GM10266 (cell line): Measurements from ENCODE around the gene MTG1.
"Not testable (repeated sequence)": the region's sequence is repeated elsewhere in the genome, so short reads cannot be mapped to it uniquely, and the experiment has no call there.

Experiments
- DNase-seq: peaks from one replicate; pipeline ENCODE4 v3.0.0; 2012; ENCODE audit errors: extremely low spot score
- TF ChIP-seq, protein P1 (sequence below): IDR thresholded peaks from 2 replicates; pipeline ENCODE4 v1.5.1; 2012; ENCODE audit warnings: mild to moderate bottlenecking, low read depth; ENCODE audit not compliant: control insufficient read depth, insufficient read depth; ENCODE audit errors: missing control alignments

Gene MTG1

DNA sequence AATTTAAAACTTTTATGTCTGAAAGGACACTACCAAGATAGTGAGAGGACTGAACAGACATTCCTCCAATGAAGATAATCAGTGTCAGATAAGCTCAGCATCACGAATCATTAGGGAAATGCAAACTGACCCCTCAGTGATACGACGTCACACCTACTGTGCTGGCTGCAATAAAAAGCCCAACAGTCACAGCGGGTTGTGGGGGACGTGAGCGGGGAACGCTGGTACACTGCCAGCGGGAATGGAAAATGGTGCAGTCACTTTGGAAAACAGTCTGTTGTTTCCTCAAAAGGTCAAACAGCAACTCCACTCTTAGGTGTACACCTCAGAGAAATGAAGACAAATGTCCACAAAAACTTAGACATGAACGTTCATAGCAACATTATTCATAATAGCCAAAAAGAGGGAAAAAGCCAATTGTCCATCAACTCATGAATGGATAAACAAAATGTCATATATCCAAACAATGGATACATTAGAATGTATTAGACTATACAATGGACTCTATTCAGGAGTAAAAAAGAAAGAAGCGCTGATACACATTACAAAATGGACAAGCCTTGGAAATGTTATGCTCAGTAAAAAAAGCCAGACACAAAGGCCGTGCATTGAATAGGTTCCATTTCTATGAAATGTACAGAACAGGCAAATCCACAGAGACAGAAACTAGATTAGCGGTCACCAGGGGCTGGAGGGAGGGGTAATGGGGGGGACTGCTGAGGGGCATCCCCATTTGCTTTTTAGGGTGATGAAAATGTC is 18.4 kb upstream of the MTG1 start:
- DNase-seq: no peak
- TF ChIP-seq, protein P1, sequence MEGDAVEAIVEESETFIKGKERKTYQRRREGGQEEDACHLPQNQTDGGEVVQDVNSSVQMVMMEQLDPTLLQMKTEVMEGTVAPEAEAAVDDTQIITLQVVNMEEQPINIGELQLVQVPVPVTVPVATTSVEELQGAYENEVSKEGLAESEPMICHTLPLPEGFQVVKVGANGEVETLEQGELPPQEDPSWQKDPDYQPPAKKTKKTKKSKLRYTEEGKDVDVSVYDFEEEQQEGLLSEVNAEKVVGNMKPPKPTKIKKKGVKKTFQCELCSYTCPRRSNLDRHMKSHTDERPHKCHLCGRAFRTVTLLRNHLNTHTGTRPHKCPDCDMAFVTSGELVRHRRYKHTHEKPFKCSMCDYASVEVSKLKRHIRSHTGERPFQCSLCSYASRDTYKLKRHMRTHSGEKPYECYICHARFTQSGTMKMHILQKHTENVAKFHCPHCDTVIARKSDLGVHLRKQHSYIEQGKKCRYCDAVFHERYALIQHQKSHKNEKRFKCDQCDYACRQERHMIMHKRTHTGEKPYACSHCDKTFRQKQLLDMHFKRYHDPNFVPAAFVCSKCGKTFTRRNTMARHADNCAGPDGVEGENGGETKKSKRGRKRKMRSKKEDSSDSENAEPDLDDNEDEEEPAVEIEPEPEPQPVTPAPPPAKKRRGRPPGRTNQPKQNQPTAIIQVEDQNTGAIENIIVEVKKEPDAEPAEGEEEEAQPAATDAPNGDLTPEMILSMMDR: no peak

DNA sequence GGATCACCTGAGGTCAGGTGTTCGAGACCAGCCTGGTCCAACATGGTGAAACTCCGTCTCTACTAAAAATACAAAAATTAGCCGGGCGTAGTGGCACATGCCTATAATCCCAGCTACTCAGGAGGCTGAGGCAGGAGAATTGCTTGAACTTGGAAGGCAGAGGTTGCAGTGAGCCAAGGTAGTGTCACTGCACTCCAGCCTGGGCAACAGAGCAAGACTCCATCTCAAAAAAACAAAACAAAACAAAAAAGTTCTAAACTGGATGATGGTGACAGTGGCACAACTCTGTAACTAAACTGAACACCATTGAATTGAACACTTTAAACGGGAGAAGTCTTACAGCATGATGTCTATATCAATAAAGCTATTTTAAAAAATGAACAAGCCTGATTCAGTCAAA is 17.8 kb upstream of the MTG1 start:
- DNase-seq: not testable (repeated sequence)

DNA sequence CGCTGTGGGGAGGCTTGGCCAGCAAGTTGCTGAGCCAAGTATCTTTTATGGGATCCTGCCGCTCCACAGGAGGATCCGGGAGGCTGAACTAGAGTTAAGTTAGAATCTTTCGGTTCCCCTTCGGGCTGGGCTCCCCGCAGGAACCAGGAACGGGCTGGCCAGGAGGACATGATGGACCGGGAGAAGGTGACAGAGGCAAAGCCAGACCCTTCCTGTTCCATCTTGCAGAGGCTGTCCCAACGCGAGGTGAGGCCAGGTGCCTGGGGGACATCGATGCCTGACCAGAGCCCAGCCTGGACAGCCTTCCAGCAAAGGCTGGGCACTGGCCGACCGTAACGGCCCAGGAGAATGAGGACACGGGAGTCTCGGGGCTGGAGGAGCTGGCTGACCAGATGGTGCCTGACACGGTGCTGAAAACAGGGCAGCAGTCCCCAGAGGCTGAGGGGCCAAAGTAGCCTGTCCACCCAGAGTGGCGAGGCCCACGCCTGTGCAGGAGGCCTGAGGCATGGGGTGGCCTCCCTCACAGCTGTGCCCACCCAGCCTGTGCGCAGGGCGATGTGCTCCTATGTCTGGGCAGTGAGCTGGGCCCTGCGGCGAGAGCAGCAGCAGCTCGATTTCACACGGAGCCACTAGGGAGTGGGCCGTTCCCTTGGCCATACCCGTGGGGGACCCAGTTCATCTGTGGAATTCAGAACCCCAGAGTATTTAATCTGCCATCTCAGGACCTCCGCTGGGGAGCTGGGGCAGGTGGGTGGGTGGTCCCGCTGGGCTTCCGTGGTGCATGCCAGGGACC is 16.7 kb upstream of the MTG1 start:
- DNase-seq: no peak
- TF ChIP-seq, protein P1: no peak

DNA sequence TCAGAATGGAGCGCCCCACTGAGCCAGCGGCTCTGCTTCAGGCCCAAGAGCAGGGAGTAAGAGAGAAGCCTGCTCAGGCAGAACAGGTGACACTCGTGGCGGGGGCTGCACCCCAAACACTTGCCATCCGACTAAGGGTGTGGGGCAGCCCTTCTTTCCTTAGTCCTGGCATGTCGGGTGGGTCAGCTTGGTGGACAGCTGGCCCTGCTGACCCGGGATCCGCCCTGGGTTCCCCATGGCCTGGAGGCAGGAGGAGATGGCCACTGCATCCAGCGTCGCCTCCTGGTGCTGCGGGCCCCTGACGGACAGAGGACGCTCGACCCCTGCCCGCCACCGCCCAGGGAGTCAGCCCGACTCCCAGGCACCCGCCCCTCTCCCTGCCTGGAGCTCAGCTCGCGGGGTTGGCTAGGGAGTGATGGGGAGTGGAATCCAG is 16.1 kb upstream of the MTG1 start:
- TF ChIP-seq, protein P1: no peak
- DNase-seq: no peak

DNA sequence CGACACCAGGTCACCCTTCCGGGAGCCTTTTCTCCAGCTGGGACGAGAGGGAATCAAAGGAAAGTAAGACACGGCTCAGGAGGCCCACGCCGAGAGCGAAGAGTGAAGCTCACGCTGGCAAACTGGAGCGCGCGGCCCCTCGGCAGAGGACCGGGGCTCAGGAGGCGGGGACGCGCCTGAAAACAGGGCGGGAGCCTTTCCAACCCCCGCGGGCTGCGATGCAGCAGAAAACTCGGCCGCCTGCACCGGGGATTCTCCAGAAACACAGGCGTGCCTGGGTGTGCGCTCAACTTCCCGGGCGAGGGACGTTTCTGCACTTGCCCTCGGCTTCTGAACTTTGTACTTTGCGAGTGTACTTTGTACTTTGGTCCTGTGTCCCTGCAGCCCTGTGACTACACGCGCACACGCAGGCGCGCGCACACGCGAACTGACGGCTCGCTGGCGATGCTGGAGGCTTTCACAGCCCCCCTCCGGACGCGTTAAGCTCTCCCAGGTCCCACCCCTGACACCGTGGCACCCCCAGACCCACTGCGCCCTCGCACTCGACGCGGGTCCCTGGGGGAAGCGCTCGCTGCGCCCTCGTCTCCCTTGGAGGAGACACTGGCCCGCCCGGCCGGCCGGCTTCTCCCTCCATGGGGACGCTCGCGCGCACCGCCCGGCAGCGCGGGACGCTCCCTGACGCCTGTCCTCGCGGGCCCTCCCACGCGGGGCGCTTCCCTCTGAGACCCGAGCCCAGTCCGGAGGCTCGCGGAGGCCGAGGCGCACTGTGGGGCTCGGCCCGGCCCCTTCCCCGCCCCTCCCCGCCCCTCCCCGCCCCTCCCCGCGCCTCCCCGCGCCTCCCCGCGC is 15.5 kb upstream of the MTG1 start:
- DNase-seq: peak; percentile 80
- TF ChIP-seq, protein P1: no peak

DNA sequence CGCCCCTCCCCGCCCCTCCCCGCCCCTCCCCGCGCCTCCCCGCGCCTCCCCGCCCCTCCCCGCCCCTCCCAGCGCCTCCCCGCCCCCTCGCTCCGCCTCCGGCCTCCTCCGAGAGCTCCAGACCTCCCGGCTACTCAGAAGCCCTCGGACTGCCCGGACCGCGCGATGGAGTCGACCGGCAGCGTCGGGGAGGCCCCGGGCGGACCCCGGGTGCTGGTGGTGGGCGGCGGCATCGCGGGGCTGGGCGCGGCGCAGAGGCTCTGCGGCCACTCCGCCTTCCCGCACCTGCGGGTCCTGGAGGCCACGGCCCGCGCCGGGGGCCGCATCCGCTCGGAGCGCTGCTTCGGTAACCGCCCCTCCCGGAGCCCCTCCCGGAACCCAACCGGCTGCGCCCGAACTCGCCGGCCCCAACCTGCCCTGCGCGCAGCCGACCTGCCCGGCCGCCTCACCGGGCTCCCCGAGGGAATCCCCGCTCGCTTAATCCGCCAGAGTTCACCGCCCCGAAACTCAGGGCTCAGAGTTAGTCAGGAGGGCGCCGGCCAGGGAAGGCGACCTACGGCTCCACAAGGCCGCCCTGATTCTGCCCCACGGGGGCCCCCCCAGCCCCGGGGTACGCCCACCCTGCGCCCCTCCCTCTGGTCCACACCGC is 14.7 kb upstream of the MTG1 start, which contains the start of gene PAOX:
Gene PAOX, plus strand, starts transcription at position 111 of the 649 bp plus-strand sequence. Its CDS starts 55 bp downstream, at position 166.
- DNase-seq: peak; percentile 89
- TF ChIP-seq, protein P1: no peak
